Renal cortex interstitium (tissue), 11 donors: ENCODE data around the gene MPP1. TPM values are rescaled to one million over a fixed set of nuclear protein-coding genes. Genes with fewer than 3 reads are reported as not detected.

Experiments
- DNase-seq, 11 donors: peaks; one replicate each; pipeline ENCODE4 v3.0.0-alpha.2; 2013; ENCODE audit warnings: low read depth in 9 of 11, low spot score in 4 of 11; ENCODE audit errors: extremely low read depth in 1 of 11
- polyA plus RNA-seq, 3 donors: library from polyadenylated mRNA; unstranded; fragments of 120-200 nt; gene quantifications; one replicate each; pipeline ENCODE4 v1.2.1, GENCODE V29; 2013; ENCODE audit not compliant: insufficient read length in 3 of 3

Gene MPP1
- polyA plus RNA-seq, 3 donors, result 31.0 to 42.1 (median 39.5) TPM

- no peak for DNase-seq
These were observed 62.7 kb downstream of the MPP1 start for GRCh38 chrX:154742613-154743012.

DNA sequence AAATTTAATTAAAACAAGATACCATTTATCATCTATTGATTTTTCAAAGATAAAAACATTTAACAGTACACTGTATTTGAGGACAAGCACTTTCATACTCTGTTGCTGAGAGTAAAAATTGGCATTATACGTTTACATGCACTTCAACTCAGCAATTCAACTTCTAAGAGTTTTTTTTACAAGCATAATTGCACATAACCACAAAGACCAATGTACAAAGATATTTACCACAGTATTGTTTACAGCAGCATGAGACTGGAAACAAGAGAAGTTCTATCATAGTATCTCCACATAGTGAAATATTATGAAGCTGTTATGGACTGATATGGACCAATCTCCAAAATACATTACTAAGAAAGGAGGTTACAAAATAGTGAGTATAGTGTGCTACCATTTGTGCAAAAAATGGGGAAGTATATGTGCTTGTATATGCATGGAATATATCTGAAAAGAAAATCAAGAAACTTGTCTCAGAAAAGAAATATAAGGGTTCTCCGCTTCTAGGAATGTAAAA lies 65.3 kb downstream of the MPP1 start:
- DNase-seq, result no peak

GRCh38 chrX:154738011-154738738 lies 67.1 kb downstream of the MPP1 start:
- DNase-seq, result no peak

- no peak for DNase-seq
These were observed 68.1 kb downstream of the MPP1 start for GRCh38 chrX:154737136-154737535.

DNA sequence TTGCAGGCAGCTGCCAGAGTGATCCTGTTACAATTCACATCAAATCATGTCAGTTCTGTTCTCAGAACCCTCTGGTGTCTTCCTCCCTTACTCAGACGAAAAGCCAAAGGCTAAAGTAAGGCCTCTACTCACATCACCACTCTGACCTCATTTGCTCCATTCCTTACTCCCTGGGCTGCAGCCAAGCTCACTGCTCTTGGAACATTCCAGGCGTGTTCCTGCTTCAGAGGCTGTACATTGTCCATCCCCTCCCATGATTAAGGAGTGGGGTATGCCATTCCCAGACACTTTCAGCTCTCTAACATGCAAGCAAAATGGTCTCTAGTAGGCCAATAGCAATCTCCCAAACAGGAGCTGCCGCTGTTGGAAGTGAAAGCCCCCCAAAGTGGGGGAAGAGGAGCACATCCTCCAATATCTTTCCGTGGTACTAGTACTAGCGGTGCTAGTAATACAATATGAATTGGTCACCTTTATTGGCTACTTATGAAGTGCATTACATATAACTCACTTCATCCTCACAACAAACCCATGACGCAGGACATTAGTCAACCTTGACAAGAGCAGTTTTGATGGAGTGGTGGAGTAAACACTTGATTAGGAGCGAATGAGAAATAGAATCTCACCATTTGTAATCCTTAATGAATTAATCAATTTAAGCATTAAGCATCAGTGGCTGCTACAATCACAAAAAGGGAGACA lies 69.4 kb downstream of the MPP1 start:
- no peak for DNase-seq

DNA sequence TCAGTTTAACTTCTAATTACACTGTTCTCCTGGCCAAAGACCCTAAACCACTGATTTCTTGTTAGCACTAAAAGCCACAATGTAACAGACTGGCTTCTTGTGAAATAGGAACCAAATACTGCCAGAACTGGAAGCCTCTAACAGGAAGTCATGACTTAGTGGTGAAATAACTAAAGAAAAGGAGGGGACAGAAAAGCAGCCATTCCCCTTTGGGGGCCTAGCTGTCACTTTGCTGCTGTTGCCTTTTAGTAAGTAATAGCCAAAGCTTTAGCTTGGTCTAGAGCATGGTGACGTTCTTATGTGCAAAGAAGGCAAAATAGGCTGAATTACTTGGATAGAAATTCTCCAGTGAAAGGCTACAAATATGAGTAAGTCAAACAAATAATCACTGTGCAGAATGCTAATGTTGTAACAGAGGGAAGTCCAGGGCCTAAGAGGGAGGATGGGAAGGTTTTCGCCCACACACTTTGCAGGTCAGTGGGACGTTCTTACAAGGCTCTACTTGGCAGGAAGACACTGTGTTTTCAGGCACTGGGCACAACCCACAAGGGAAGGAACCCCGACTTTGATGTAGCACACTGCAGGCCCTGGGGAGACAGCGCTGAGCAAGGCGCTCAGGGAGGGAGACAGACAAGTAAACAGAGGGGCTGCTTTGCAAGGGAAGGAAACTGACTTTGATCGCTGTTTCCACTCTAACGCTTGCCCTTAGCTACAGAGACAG lies 71.1 kb downstream of the MPP1 start:
- DNase-seq, result no peak

DNA sequence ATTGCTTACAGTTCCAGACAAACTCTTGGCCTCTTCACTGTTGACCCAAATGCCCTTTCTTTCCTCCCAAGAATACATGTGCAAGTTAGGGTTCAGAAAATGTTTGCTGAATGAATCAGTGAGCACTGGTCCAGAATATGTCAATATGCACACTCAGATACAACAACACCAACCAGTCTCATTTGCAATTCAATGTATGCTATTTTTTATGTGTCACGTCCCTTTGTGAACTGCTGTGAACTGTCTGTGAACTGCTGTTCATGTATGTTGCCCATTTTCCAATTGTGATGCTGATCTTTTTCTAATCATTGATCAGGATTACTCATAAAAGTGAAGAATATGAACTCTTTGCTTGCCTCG lies 72.2 kb downstream of the MPP1 start:
- DNase-seq, result no peak

- DNase-seq, result no peak
These were observed 72.7 kb downstream of the MPP1 start for GRCh38 chrX:154732421-154733065.

DNA sequence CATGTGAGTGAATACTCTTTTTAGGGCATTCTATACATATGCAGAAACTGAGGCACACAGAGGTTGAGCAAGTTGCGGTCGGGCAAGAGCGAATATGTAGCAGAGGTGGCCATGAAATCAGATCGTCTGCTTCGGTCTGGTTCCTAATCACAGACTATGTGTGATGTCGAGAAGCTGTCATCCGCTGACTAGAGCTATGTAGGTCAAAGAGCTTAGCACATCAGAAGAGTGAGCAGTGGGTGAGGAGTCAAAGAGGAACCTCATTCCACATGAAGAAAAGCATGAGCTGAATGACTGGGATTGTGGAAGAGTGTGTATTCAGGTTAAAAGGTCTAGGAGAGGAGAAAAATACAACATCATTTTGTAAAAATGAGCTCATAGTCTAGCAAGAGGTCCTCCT lies 73.4 kb downstream of the MPP1 start:
- DNase-seq, result no peak

- DNase-seq, result no peak
These were observed 74.1 kb downstream of the MPP1 start for GRCh38 chrX:154731184-154731583.

DNA sequence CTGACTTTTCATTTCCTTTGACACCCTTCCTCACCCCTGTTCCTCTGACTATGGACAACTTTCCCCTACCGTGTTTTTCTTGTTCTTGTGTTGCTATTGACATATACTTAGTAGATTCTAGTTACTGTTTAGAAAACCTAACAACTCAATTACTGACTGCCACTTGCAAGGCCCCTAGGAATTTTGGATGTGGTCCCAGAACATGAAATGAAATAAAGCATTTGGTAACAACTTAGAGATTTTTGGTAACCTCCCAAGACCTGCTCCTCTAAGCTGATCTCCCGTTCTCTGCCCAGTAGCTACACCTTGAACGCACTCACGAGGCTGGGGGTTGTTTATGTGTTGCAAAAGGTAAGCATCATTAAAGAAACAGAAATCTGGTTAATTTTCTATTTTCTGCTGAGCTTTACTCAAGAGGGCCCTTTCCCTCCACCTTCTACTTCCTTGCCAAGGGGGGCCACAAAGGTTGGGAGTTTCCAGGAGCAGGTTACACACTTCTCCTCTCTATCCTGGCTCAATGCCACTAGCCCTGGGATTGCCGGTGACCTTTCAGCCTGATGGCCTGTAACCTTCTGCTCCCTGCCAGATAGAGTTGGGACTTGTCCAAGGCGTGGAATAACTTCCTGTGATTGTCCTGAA lies 74.9 kb downstream of the MPP1 start:
- DNase-seq, result peak in 1 of 11 donors; percentile 57

GRCh38 chrX:154729439-154729838 lies 75.8 kb downstream of the MPP1 start:
- DNase-seq, result no peak

Other genes starting within 250 kb of the MPP1 start
- gene CTAG1A, start 220.4 kb downstream of the MPP1 start, polyA plus RNA-seq, result not detected
- not detected for gene CTAG1B, start 186.2 kb downstream of the MPP1 start, polyA plus RNA-seq
- gene CTAG2, start 151.9 kb downstream of the MPP1 start, polyA plus RNA-seq, result not detected
- 1 to 10 TPM; 2.2 to 2.5 (median 2.3) TPM for gene GAB3, start 54.4 kb downstream of the MPP1 start, polyA plus RNA-seq
- gene DKC1, start 42.6 kb downstream of the MPP1 start, polyA plus RNA-seq, result 10 to 100 TPM; 59.0 to 69.4 (median 61.6) TPM
- not detected for gene SMIM9, start 29.2 kb upstream of the MPP1 start, polyA plus RNA-seq
- 10 to 100 TPM in 2 of 3 donors, 1 to 10 TPM in 1; 8.5 to 23.9 (median 20.5) TPM for gene F8A1, start 80.9 kb upstream of the MPP1 start, polyA plus RNA-seq
- gene F8, start 217.2 kb upstream of the MPP1 start, polyA plus RNA-seq, result 10 to 100 TPM; 12.2 to 18.7 (median 12.7) TPM
- 100 to 1,000 TPM; 100 to 118 (median 117) TPM for gene FUNDC2, start 221.4 kb upstream of the MPP1 start, polyA plus RNA-seq